Measurements from ENCODE around the gene EXOSC2. TPM values are rescaled to one million over a fixed set of nuclear protein-coding genes. Genes with fewer than 3 reads are reported as not detected.

The EXOSC2 gene
- total RNA-seq, 2 donors from 2014 or later: 47.8 to 74.0 TPM

- Mint-ChIP-seq H3K36me3 (ENCODE audit: low read depth) (no peaks in the 10 kb centered on the region), H3K4me1 (peaks cover 30% of the 10 kb centered on the region), H3K9me3 (no peaks in the 10 kb centered on the region), H3K27me3 (ENCODE audit: insufficient read depth) (no peaks in the 10 kb centered on the region), H3K4me3 (peak overlapping the region; percentile 92), H3K27ac (no peak overlapping the region)
- no peaks in the 10 kb centered on the region for H3K36me3 ChIP-seq (ENCODE audit: control insufficient read depth, insufficient read depth, low read length)
- H3K27me3 ChIP-seq (ENCODE audit: control insufficient read depth, insufficient read depth, low read length, poor library complexity, severe bottlenecking): no peaks in the 10 kb centered on the region
- peak overlapping the region; percentile 84 for H3K9ac ChIP-seq (ENCODE audit: extremely low read depth, low read length, poor library complexity, severe bottlenecking)
- peak overlapping the region; percentile 89 for H3K4me3 ChIP-seq (ENCODE audit: low read length)
- DNase-seq: no peak
- WGBS, 2 experiments (ENCODE audit: insufficient coverage in 1 of 2, insufficient read length in 1 of 2): 53 to 65% methylated on average over 7 of the region's 7 CpGs
- H3K4me1 ChIP-seq (ENCODE audit: control insufficient read depth, insufficient read depth, low read length): no peaks in the 10 kb centered on the region
- H3K27ac ChIP-seq (ENCODE audit: low read depth, low read length): no peak overlapping the region
- no peaks in the 10 kb centered on the region for H3K9me3 ChIP-seq (ENCODE audit: control insufficient read depth, low read length)
- TF ChIP-seq, protein P1, sequence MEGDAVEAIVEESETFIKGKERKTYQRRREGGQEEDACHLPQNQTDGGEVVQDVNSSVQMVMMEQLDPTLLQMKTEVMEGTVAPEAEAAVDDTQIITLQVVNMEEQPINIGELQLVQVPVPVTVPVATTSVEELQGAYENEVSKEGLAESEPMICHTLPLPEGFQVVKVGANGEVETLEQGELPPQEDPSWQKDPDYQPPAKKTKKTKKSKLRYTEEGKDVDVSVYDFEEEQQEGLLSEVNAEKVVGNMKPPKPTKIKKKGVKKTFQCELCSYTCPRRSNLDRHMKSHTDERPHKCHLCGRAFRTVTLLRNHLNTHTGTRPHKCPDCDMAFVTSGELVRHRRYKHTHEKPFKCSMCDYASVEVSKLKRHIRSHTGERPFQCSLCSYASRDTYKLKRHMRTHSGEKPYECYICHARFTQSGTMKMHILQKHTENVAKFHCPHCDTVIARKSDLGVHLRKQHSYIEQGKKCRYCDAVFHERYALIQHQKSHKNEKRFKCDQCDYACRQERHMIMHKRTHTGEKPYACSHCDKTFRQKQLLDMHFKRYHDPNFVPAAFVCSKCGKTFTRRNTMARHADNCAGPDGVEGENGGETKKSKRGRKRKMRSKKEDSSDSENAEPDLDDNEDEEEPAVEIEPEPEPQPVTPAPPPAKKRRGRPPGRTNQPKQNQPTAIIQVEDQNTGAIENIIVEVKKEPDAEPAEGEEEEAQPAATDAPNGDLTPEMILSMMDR (conservative IDR thresholded peaks at IDR 0.05): no peak
Observed at GRCh38 chr9:130714586-130715110, 21.1 kb downstream of the EXOSC2 start.

DNA sequence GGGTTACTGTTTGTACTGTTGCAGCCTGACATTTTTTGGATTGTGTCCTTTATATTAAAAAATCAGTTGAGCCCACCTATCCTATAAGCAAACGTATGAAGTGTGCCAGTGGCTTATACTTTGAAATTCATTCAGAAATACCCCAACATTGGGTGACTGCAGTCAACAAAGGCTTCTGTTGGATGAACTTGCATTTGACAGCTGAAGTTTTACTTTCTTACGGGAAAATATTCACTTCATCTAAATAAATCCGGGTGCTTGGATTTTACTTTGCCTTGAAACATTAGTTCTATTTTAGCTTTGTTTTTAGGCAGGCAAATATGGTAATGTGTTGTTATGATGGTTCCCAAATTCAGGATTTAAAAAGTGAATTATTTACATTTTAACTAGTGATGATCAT lies 21.7 kb downstream of the EXOSC2 start:
- H3K27ac Mint-ChIP-seq: no peak overlapping the region
- WGBS, 2 experiments (ENCODE audit: insufficient coverage in 1 of 2, insufficient read length in 1 of 2): 69% methylated on average over 3 of the region's 3 CpGs
- peaks cover 30% of the 10 kb centered on the region for H3K4me1 Mint-ChIP-seq
- TF ChIP-seq, protein P1 (conservative IDR thresholded peaks at IDR 0.05): no peak
- Histone ChIP-seq H3K4me3 (ENCODE audit: low read length) (peak overlapping the region; percentile 89), H3K27ac (ENCODE audit: low read depth, low read length) (no peak overlapping the region), H3K9ac (ENCODE audit: extremely low read depth, low read length, poor library complexity, severe bottlenecking) (peak overlapping the region; percentile 7), H3K27me3 (ENCODE audit: control insufficient read depth, insufficient read depth, low read length, poor library complexity, severe bottlenecking) (no peaks in the 10 kb centered on the region), H3K9me3 (ENCODE audit: control insufficient read depth, low read length) (no peaks in the 10 kb centered on the region), H3K36me3 (ENCODE audit: control insufficient read depth, insufficient read depth, low read length) (no peaks in the 10 kb centered on the region), H3K4me1 (ENCODE audit: control insufficient read depth, insufficient read depth, low read length) (no peaks in the 10 kb centered on the region)
- H3K36me3 Mint-ChIP-seq (ENCODE audit: low read depth): peaks cover under 1% of the 10 kb centered on the region
- H3K27me3 Mint-ChIP-seq (ENCODE audit: insufficient read depth): no peaks in the 10 kb centered on the region
- peak; percentile 0 for DNase-seq
- H3K4me3 Mint-ChIP-seq: peak overlapping the region; percentile 92
- no peaks in the 10 kb centered on the region for H3K9me3 Mint-ChIP-seq

- Mint-ChIP-seq H3K4me3 (no peak overlapping the region), H3K27me3 (ENCODE audit: insufficient read depth) (no peaks in the 10 kb centered on the region), H3K4me1 (peaks cover 28% of the 10 kb centered on the region), H3K36me3 (ENCODE audit: low read depth) (peaks cover 5% of the 10 kb centered on the region), H3K9me3 (no peaks in the 10 kb centered on the region), H3K27ac (peak overlapping the region; percentile 59)
- no peak overlapping the region for H3K9ac ChIP-seq (ENCODE audit: extremely low read depth, low read length, poor library complexity, severe bottlenecking)
- H3K4me1 ChIP-seq (ENCODE audit: control insufficient read depth, insufficient read depth, low read length): no peaks in the 10 kb centered on the region
- H3K9me3 ChIP-seq (ENCODE audit: control insufficient read depth, low read length): no peaks in the 10 kb centered on the region
- H3K27me3 ChIP-seq (ENCODE audit: control insufficient read depth, insufficient read depth, low read length, poor library complexity, severe bottlenecking): no peaks in the 10 kb centered on the region
- TF ChIP-seq, protein P1 (conservative IDR thresholded peaks at IDR 0.05): no peak
- no peak overlapping the region for H3K4me3 ChIP-seq (ENCODE audit: low read length)
- no peaks in the 10 kb centered on the region for H3K36me3 ChIP-seq (ENCODE audit: control insufficient read depth, insufficient read depth, low read length)
- peak; percentile 67 for DNase-seq
- H3K27ac ChIP-seq (ENCODE audit: low read depth, low read length): no peak overlapping the region
- WGBS, 2 experiments (ENCODE audit: insufficient coverage in 1 of 2, insufficient read length in 1 of 2): 68 to 82% methylated on average over 3 of the region's 3 CpGs
Observed at GRCh38 chr9:130718562-130718961, 25.0 kb downstream of the EXOSC2 start.
